SU-DHL-6 (cell line): ENCODE measurements around the gene CREBBP.

ENCODE experiments used
- EZH2phosphoT487 ChIP-seq: fragments of 200-600 bp; sonication (generic), shearing (Covaris generic); conservative IDR thresholded peaks from 2 replicates; pipeline ENCODE4 v1.6.1; 2018; ENCODE audit warnings: mild to moderate bottlenecking, antibody characterized with exemption, low read length, moderate library complexity, mixed read lengths
- TF ChIP-seq, protein P1 (sequence below): fragments of 200-600 bp; sonication (generic); IDR thresholded peaks from one replicate; pipeline ENCODE4 v1.5.1; 2017; ENCODE audit warnings: antibody characterized with exemption, mild to moderate bottlenecking, low read length, moderate library complexity; ENCODE audit not compliant: insufficient read depth, poor library complexity, severe bottlenecking

GRCh38 chr16:3787924-3788661 is 92.4 kb downstream of the CREBBP start:
- TF ChIP-seq EZH2phosphoT487 = no peak
- TF ChIP-seq, protein P1, sequence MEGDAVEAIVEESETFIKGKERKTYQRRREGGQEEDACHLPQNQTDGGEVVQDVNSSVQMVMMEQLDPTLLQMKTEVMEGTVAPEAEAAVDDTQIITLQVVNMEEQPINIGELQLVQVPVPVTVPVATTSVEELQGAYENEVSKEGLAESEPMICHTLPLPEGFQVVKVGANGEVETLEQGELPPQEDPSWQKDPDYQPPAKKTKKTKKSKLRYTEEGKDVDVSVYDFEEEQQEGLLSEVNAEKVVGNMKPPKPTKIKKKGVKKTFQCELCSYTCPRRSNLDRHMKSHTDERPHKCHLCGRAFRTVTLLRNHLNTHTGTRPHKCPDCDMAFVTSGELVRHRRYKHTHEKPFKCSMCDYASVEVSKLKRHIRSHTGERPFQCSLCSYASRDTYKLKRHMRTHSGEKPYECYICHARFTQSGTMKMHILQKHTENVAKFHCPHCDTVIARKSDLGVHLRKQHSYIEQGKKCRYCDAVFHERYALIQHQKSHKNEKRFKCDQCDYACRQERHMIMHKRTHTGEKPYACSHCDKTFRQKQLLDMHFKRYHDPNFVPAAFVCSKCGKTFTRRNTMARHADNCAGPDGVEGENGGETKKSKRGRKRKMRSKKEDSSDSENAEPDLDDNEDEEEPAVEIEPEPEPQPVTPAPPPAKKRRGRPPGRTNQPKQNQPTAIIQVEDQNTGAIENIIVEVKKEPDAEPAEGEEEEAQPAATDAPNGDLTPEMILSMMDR = no peak
